ENCODE data around the gene ABAT. TPM values are rescaled to one million over a fixed set of nuclear protein-coding genes. Genes with fewer than 3 reads are reported as not detected.

Gene ABAT
- polyA plus RNA-seq, 2 of the 4 experiments (the other 2 are of a cell fraction): 0.68 to 1.2 TPM

DNA sequence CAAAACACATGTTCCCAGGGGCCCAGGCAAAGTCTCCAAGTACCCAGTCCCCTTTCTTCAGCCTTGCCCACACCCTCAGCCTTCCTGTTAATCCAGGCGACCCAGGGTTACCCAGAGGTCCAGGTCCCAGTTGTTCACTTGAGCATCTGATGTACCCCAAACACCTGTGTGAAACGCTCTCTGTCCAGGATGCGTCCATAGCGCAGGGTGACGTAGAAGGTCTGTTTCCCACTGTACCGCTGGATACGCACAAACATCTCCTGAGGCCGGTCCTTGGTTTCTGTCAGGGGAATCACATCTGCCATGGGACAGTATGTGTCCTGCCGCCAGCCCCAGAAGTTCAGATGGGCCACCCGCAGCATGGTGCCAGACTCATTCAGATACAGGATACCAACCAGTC is 121.4 kb downstream of the ABAT start:
- CTCF ChIA-PET: interaction anchor here (0.8 to 2.6 kb wide), 7 partner anchors 9 to 228 kb away, joined by 3 to 36 read pairs (median 3); no protein-coding TSS in a partner anchor
- WGBS (ENCODE audit: missing lambda C conversion rate): 85% methylated on average over 9 of the region's 10 CpGs
- H3K4me1 ChIP-seq: peaks cover 28% of the 10 kb centered on the region
- H3K4me3 ChIP-seq: no peak overlapping the region
- TF ChIP-seq EP300 (IDR thresholded peaks at IDR 0.05) (no peak), ZFP36 (IDR thresholded peaks at IDR 0.05; ENCODE audit: borderline replicate concordance, partially characterized antibody) (no peak)
- H3K27ac ChIP-seq: no peak overlapping the region
- peak overlapping the region; percentile 92; the same call in 2 of the 3 replicates for H3K4me2 ChIP-seq
- no peak for DNase-seq (ENCODE audit: low read depth in 1 of 2, low spot score in 1 of 2)
- no peaks in the 10 kb centered on the region for H3K9me3 ChIP-seq
- FAIRE-seq: no peak
- no peak for ATAC-seq
- POLR2A ChIA-PET: no interaction called here

DNA sequence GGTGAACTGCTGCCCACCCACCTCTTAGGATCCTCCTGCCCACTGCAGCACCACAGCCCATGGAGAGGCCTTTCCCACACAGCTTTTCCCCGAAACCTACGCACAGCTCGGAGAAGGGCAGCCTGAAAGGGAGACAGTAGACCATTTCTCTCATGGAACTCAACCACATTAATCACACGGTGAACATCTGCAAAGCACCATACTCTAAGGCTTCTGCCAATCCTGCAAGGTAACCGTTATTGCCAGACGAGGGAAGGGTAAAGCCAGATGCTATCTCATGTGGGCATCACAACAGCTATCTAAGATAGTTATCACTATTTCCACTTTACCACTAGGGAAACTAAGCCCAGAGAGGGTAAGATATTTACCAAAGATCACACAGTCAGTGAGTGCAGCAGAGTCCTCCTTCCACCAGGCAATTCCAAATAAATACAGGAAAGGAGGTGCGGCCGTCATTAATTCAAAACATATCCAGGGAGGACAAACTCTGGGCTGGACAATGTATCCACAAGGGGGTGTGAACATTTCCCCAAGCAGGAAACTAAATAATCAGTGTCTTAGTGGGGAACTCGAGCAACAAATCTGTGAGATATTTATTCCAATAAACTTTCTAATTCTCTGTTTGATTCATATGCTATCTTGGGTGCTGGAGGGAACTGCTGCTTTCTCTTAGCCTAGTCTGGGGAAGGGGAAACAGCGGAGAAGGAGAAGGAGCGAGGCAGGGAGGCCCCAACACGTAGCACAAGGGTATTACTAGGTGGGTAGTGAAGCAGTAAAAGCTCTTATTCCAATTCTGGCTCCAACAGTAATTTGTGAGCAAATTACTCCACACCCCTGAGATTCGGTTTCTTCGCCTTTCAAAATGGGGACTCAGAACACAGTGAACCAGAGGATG is 122.3 kb downstream of the ABAT start:
- TF ChIP-seq MAFK (IDR thresholded peaks at IDR 0.05; ENCODE audit: partially characterized antibody) (no peak), ESRRA (IDR thresholded peaks at IDR 0.05; ENCODE audit: borderline replicate concordance, low read length) (no peak), TFCP2L1 (CRISPR knock-in tag; IDR thresholded peaks at IDR 0.05) (no peak), FOSB (CRISPR knock-in tag; IDR thresholded peaks at IDR 0.05) (no peak), SREBF2 (IDR thresholded peaks at IDR 0.05) (no peak), HDAC2 (IDR thresholded peaks at IDR 0.05) (no peak), FOXS1 (CRISPR knock-in tag; IDR thresholded peaks at IDR 0.05) (no peak), SMC3 (IDR thresholded peaks at IDR 0.05) (no peak), MAZ (IDR thresholded peaks at IDR 0.05; ENCODE audit: borderline replicate concordance, low read depth, low read length) (no peak), NFE2L2 (conservative IDR thresholded peaks at IDR 0.05; ENCODE audit: low read length) (no peak), CHD4 (IDR thresholded peaks at IDR 0.05; ENCODE audit: borderline replicate concordance) (no peak), TP53 (CRISPR knock-in tag; IDR thresholded peaks at IDR 0.05) (no peak), JUN (IDR thresholded peaks at IDR 0.05) (no peak)
- TF ChIP-seq, protein P1, sequence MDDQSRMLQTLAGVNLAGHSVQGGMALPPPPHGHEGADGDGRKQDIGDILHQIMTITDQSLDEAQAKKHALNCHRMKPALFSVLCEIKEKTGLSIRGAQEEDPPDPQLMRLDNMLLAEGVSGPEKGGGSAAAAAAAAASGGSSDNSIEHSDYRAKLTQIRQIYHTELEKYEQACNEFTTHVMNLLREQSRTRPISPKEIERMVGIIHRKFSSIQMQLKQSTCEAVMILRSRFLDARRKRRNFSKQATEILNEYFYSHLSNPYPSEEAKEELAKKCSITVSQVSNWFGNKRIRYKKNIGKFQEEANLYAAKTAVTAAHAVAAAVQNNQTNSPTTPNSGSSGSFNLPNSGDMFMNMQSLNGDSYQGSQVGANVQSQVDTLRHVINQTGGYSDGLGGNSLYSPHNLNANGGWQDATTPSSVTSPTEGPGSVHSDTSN (IDR thresholded peaks at IDR 0.05): no peak
- TF ChIP-seq, protein P2, sequence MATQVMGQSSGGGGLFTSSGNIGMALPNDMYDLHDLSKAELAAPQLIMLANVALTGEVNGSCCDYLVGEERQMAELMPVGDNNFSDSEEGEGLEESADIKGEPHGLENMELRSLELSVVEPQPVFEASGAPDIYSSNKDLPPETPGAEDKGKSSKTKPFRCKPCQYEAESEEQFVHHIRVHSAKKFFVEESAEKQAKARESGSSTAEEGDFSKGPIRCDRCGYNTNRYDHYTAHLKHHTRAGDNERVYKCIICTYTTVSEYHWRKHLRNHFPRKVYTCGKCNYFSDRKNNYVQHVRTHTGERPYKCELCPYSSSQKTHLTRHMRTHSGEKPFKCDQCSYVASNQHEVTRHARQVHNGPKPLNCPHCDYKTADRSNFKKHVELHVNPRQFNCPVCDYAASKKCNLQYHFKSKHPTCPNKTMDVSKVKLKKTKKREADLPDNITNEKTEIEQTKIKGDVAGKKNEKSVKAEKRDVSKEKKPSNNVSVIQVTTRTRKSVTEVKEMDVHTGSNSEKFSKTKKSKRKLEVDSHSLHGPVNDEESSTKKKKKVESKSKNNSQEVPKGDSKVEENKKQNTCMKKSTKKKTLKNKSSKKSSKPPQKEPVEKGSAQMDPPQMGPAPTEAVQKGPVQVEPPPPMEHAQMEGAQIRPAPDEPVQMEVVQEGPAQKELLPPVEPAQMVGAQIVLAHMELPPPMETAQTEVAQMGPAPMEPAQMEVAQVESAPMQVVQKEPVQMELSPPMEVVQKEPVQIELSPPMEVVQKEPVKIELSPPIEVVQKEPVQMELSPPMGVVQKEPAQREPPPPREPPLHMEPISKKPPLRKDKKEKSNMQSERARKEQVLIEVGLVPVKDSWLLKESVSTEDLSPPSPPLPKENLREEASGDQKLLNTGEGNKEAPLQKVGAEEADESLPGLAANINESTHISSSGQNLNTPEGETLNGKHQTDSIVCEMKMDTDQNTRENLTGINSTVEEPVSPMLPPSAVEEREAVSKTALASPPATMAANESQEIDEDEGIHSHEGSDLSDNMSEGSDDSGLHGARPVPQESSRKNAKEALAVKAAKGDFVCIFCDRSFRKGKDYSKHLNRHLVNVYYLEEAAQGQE (IDR thresholded peaks at IDR 0.05): no peak
- TF ChIP-seq, protein P3, sequence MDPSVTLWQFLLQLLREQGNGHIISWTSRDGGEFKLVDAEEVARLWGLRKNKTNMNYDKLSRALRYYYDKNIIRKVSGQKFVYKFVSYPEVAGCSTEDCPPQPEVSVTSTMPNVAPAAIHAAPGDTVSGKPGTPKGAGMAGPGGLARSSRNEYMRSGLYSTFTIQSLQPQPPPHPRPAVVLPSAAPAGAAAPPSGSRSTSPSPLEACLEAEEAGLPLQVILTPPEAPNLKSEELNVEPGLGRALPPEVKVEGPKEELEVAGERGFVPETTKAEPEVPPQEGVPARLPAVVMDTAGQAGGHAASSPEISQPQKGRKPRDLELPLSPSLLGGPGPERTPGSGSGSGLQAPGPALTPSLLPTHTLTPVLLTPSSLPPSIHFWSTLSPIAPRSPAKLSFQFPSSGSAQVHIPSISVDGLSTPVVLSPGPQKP (IDR thresholded peaks at IDR 0.05; ENCODE audit: low read depth, low read length): no peak
- H3K9me3 ChIP-seq: no peaks in the 10 kb centered on the region
- peaks cover 28% of the 10 kb centered on the region for H3K4me1 ChIP-seq
- DNase-seq (ENCODE audit: low read depth in 1 of 2, low spot score in 1 of 2) (no peak), FAIRE-seq (no peak), ATAC-seq (no peak)
- CTCF ChIA-PET: interaction anchor here (0.8 to 2.6 kb wide), 8 partner anchors 10 to 229 kb away, joined by 3 to 36 read pairs (median 3); no protein-coding TSS in a partner anchor
- WGBS (ENCODE audit: missing lambda C conversion rate): 46% methylated on average over 14 of the region's 14 CpGs
- POLR2A ChIA-PET: no interaction called here
- H3K4me3 ChIP-seq: peak overlapping the region; percentile 88
- peak overlapping the region; percentile 92 for H3K4me2 ChIP-seq
- peak overlapping the region; percentile 95 to 96 for H3K27ac ChIP-seq
